ENCODE measurements around the gene TACC2. TPM values are rescaled to one million over a fixed set of nuclear protein-coding genes. Genes with fewer than 3 reads are reported as not detected.
A peak's percentile ranks its signal among the peaks of the same experiment; 100 is the strongest.
"Not testable (repeated sequence)": the region's sequence is repeated elsewhere in the genome, so short reads cannot be mapped to it uniquely, and the experiment has no call there.

The TACC2 gene
- polyA plus RNA-seq, 1 donor, result 47.5 TPM

DNA sequence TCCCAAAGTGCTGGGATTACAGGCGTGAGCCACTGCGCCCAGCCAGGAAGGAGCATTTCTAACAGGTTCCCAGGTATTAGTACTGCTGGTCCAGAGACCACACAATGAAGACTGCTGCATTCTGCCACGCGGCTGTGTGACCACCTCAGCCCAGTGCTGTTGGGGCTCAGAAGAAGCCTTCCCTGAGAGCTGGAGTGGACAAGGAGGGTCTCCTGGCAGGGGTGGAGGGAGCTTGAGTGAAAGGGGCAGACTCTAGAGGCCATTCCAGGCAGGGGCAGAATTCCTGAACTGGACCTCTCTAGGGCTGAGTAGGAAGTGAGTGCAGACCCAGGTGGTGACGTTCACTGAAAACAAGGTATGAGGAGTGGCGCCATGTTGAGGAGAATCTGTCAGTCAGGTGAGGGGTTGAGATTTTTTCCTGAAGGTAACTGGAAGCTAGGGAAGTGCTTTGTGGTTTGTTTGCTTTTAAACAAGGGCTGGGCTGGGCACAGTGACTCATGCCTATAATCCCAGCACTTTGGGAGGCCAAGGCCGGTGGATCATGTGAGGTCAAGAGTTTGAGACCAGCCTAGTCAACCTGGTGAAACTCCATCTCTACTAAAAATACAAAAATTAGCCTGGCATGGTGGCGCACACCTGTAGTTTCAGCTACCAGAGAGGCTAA, 67.6 kb downstream of the TACC2 start:
- DNase-seq, result no peak

DNA sequence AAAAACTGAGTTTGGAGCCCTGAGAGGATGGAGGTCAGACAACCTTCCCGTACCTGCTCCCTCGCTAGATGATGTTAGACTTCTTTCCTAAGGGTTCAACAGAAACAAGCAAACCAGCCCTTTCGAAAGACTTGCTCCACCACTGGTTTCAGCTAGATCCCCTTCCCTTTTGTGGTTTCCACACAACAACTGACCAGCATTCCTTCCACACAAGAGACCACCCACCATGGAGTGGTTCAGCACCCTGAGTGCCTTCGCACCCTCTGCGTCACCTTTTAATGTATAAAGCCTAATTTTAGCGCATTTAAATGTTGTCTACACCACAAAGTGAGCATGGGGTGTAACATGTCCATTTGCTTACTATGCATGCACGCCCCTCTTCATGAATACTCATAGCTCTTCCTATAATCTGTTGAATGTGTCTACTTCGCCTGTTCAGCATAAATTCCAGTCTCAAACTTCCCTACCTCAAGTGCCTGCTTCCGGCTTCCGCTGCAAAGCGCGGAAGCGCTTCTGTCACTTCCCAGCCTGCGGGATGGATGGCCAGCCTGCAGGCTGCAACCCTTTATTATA, 69.0 kb downstream of the TACC2 start:
- no peak for DNase-seq

DNA sequence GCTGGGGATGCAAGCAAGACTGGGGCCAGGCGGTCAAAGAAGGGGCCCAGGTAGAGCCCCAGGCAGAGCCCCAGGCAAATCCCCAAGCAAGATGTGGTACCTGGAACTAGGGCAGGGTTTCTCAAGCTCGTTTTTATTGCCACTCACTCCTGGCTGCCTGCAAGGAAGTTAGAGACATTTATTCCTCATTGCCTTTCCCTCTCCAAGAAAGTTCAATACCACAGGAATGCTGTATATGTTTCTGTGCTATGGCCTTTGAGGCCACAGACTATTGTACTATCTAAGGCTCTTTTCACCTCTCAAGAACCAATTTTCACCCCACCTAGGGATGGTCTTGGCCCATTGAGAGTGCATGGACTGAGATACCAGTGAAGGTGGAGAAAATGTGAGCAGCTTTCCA, 71.3 kb downstream of the TACC2 start:
- DNase-seq, result no peak

DNA sequence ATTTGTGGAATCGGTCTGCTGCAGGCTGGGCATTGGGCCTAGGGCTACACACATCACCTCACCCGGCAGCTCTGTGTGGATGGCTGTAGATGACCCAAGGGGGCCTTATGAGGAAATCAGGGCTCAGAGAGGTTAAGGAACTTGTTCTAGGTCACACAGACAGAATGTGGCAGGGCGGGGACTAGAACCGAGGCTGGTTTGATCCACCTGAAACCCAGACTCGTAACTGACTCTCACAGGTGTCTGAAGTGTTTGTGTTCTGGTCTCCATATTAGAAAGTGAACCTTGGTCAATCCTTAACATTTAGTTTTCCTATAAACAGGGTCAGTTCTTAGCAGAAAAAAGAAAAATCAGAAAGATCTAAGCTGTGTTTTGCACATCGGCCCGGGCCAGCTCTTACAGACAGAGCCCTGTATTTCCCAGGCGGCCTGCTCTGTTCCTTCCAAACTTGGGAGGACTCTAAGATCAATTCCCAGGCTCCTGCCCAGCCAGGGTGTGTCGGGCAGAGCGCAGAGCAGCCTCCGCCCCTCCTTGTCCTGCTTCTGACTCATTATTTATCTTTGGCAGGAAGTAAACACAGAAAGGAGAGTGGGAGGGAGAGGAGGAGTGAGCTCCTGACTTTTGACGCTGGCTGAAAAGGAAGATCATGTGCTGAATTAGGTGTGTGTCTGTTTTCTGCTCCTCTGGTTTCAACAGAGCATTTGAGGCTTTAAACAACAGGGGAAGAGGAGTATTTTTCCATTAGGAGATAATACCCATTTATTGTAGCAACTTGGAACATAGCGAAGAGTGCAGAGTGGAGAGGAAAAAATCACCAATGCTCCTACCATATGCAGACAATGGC, 74.1 kb downstream of the TACC2 start:
- DNase-seq, result peak; percentile 77

DNA sequence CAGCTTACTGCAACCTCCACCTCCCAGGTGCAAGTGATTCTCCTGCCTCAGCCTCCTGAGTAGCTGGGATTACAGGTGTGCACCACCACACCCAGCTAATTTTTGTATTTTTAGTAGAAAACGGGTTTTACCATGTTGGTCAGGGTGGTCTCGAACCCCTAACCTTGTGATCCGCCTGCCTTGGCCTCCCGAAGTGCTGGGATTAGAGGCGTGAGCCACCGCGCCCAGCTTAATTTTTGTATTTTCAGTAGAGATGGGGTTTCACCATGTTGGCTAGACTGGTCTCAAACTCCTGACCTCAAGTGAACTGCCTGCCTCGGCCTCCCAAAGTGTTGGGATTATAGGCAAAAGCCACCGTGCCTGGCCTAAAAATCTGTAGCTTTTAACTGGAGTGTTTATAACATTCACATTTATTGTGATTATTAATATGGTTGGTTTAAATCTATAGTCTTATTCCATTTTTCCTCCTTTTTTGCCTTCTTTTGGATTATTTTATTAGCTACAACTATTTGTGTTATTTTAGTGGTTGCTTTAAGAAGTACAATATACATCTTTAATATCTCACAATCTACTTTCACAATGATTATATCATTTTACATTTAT, 77.5 kb downstream of the TACC2 start:
- not testable (repeated sequence) for DNase-seq

DNA sequence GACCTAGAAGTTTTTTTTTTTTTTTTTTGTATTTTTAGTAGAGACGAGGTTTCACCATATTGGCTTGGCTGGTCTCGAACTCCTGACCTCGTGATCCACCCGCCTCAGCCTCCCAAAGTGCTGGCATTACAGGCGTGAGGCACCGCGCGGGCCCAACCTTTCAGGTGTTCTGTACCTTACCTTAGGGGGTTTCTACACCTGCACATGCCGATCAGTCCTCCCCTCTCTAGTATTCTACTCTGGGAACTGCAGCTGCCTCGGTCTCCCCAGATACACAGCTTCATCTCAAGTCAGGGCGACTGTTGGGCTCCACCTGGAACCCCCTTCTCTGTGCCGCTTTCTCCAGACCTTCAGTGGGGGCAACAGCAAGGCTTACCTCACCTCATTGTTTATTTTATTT, 79.9 kb downstream of the TACC2 start:
- DNase-seq, result no peak

DNA sequence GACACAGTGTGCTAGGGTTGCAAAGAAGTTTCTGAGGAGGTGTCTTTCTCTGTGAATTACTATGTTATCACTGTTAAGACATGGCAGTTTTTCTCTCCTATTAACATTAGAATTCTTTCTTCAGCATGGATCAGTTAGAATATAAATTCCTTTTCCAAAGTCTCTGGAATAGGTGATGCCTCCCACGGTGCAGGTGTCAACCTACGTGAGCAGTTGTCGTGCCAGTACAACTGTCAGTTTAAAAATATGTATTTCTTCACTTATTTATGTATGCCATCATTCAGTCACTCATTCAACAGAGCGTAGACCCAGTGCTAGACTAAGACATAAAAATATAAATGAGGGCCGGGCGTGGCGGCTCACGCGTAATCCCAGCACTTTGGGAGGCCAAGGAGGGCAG, 83.5 kb downstream of the TACC2 start:
- no peak for DNase-seq

DNA sequence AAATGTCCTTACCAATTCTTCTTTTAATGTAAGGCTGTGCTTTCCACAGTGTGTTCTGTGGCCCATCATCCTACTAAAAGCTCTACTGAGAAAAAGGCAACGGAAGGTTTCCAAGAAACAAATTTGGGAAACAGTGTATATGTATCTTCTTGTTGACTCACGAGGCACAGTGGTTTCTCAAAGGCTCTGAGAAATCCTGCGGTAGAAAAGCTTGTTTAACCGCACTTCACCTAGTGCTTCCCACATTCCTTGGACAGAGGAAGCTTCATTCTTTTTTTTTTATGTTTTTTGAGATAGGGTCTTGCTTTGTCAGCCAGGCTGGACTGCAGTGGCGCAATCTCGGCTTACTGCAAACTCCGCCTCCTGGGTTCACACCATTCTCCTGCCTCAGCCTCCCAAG, 84.5 kb downstream of the TACC2 start:
- DNase-seq, result no peak

DNA sequence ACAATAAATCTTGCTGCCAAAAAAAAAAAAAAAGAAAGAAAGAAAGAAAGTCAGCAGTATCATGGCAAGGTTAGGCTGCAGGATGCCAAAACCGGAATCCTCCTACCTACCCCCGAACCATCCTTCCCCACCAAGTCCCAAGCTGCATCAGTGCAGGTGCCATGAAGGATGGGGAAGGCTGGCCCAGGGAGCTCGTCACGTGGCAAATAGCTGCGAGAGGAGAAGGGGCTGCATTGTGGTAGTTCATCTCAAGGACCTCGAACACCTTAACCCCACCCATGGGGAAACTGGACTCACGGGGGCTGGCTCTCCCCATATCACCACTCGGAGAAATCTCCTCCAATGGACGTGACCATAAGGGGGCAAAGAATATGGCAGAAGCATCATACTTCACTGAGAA, 86.2 kb downstream of the TACC2 start:
- no peak for DNase-seq

DNA sequence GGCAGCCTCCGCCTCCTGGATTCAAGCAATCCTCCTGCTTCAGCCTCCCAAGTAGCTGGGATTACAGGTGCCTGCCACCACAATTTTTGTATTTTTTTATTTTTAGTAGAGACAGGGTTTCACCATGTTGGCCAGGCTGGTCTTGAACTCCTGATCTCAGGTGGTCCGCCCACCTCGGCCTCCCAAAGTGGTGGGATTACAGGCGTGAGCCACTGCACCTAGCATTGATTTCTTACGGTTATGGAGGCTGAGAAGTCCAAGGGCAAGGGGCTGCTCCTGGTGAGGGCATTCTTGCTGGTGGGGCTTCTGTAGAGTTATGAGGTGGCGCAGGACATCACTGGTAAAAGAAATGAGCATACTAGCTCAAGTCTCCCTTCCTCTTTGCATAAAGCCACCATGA, 86.9 kb downstream of the TACC2 start:
- not testable (repeated sequence) for DNase-seq

DNA sequence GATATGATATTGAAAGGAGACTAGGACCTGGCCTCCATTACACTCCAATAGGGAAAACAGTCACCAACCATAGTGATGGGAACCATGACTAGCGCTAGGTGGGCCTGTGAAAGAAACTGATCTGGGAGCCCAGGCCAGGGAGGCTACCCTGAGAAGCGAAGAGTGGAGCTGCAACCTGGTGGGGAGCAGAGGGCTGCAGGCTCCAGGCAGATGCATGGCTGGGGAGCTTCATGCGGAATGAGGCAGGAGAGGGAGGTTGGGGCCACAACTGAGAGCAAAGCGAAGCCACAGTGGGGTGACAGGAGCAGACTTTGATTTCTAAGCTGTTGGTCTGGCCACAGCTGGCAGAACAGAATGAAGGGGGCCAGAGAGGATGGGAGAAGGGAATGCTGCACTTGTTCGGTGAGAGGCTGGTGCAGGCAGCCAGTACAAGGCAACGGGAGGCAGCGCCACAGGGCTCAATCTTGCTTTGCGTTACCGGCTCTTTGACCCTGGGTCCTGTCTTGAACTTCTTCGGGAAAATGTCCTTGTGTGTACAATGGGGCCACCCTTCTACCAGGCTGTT, 88.4 kb downstream of the TACC2 start:
- DNase-seq, result no peak

DNA sequence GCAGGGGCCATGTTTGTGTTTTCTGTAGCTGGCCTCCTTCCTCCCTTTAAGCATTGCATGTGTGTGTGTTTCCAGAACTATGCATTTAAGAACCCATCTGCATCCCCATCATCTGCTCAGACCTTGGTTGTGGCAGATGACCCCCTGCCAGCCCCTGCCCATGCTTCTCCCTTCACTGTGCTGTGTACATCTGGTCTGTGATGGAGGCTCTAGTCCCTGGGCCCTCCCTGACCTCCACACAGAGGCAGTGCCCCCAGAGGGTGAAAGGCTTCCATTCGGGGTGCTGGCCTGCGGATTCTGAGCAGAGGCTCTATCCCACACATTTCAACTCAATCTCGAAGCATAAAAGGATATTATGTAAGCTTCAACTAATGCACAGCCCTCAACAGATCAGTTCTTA, 89.4 kb downstream of the TACC2 start:
- no peak for DNase-seq

DNA sequence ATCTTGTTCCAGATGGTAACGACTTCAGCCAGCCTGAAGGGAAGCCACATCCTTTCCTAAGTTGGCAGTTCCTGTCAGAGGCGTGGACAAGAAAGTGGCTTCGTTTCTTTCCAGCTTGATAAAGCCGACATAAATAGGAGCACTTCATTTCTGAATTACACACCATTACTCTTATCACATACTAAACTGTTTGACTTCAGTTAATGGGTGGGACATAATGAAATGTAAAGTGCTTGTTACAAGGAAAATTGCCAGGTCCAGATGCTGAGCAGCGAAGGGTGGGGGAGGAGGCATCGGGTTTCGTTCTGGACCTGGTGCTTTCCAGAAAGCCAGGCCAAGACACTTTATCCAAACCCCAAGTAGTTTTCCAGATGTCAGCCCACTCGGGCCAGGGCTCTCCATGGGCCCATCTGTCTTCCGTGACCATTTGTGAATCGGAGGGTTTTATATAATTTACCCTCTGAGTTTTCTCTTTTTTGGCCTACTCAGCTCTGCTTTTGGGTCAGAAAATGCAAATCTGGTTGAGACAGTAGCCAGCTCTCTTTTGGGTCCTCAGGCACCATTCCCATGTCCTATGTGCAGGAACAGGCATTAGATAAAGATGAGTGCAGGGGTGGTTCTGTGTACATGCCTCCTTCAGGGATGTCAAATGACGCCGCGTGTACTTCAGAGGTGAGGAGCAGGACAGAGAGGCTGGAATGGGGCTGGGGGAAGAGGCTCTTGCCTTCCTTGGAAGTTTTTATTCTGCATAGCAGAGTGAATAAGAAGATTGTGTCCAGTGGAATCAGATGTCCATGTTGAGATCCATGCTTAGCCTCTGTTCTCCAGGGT, 90.2 kb downstream of the TACC2 start:
- DNase-seq, result no peak

DNA sequence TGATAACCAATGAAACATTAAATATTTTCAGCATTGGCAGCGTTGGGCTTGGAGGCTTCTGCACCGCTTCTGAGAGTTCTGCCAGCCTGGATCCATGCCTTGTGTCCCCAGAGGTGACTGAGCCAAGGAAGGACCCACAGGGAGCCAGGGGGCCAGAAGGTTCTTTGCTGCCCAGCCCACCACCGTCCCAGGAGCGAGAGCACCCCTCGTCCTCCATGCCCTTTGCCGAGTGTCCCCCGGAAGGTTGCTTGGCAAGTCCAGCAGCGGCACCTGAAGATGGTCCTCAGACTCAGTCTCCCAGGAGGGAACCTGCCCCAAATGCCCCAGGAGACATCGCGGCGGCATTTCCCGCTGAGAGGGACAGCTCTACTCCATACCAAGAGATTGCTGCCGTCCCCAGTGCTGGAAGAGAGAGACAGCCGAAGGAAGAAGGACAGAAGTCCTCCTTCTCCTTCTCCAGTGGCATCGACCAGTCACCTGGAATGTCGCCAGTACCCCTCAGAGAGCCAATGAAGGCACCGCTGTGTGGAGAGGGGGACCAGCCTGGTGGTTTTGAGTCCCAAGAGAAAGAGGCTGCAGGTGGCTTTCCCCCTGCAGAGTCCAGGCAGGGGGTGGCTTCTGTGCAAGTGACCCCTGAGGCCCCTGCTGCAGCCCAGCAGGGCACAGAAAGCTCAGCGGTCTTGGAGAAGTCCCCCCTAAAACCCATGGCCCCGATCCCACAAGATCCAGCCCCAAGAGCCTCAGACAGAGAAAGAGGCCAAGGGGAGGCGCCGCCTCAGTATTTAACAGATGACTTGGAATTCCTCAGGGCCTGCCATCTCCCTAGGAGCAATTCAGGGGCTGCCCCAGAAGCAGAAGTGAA, 93.9 kb downstream of the TACC2 start:
- DNase-seq, result no peak

DNA sequence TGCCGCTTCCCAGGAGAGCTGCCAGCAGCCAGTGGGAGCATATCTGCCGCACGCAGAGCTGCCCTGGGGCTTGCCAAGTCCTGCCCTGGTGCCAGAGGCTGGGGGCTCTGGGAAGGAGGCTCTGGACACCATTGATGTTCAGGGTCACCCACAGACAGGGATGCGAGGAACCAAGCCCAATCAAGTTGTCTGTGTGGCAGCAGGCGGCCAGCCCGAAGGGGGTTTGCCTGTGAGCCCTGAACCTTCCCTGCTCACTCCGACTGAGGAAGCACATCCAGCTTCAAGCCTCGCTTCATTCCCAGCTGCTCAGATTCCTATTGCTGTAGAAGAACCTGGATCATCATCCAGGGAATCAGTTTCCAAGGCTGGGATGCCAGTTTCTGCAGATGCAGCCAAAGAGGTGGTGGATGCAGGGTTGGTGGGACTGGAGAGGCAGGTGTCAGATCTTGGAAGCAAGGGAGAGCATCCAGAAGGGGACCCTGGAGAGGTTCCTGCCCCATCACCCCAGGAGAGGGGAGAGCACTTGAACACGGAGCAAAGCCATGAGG, 94.6 kb downstream of the TACC2 start:
- DNase-seq, result no peak

DNA sequence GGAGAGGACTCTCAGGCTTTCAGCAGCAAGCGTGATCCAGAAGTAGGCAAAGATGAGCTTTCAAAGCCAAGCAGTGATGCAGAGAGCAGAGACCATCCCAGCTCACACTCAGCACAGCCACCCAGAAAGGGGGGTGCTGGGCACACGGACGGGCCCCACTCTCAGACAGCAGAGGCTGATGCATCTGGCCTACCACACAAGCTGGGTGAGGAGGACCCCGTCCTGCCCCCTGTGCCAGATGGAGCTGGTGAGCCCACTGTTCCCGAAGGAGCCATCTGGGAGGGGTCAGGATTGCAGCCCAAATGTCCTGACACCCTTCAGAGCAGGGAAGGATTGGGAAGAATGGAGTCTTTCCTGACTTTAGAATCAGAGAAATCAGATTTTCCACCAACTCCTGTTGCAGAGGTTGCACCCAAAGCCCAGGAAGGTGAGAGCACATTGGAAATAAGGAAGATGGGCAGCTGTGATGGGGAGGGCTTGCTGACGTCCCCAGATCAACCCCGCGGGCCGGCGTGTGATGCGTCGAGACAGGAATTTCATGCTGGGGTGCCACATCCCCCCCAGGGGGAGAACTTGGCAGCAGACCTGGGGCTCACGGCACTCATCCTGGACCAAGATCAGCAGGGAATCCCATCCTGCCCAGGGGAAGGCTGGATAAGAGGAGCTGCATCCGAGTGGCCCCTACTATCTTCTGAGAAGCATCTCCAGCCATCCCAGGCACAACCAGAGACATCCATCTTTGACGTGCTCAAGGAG, 95.5 kb downstream of the TACC2 start:
- DNase-seq, result no peak

DNA sequence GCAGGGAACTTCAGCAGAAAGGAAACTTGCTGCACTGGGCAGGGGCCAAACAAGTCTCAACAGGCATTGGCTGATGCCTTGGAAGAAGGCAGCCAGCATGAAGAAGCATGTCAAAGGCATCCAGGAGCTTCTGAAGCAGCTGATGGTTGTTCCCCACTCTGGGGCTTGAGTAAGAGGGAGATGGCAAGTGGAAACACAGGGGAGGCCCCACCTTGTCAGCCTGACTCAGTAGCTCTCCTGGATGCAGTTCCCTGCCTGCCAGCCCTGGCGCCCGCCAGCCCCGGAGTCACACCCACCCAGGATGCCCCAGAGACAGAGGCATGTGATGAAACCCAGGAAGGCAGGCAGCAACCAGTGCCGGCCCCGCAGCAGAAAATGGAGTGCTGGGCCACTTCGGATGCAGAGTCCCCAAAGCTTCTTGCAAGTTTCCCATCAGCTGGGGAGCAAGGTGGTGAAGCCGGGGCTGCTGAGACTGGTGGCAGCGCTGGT, 96.5 kb downstream of the TACC2 start:
- DNase-seq, result no peak

DNA sequence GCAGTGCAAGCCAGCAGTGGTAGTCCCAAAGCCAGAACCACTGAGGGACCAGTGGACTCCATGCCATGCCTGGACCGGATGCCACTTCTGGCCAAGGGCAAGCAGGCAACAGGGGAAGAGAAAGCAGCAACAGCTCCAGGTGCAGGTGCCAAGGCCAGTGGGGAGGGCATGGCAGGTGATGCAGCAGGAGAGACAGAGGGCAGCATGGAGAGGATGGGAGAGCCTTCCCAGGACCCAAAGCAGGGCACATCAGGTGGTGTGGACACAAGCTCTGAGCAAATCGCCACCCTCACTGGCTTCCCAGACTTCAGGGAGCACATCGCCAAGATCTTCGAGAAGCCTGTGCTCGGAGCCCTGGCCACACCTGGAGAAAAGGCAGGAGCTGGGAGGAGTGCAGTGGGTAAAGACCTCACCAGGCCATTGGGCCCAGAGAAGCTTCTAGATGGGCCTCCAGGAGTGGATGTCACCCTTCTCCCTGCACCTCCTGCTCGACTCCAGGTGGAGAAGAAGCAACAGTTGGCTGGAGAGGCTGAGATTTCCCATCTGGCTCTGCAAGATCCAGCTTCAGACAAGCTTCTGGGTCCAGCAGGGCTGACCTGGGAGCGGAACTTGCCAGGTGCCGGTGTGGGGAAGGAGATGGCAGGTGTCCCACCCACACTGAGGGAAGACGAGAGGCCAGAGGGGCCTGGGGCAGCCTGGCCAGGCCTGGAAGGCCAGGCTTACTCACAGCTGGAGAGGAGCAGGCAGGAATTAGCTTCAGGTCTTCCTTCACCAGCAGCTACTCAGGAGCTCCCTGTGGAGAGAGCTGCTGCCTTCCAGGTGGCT, 97.7 kb downstream of the TACC2 start:
- no peak for DNase-seq

DNA sequence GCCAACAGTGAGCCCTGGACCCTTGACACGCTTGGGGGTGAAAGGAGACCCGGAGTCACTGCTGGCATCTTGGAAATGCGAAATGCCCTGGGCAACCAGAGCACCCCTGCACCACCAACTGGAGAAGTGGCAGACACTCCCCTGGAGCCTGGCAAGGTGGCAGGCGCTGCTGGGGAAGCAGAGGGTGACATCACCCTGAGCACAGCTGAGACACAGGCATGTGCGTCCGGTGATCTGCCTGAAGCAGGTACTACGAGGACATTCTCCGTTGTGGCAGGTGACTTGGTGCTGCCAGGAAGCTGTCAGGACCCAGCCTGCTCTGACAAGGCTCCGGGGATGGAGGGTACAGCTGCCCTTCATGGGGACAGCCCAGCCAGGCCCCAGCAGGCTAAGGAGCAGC, 98.5 kb downstream of the TACC2 start:
- DNase-seq, result no peak
